ENCODE data around the gene HK1. TPM values are rescaled to one million over a fixed set of nuclear protein-coding genes. Genes with fewer than 3 reads are reported as not detected.

The HK1 gene
- total and polyA plus RNA-seq, 4 donors: 1.8 to 166 (median 7.4) TPM

DNA sequence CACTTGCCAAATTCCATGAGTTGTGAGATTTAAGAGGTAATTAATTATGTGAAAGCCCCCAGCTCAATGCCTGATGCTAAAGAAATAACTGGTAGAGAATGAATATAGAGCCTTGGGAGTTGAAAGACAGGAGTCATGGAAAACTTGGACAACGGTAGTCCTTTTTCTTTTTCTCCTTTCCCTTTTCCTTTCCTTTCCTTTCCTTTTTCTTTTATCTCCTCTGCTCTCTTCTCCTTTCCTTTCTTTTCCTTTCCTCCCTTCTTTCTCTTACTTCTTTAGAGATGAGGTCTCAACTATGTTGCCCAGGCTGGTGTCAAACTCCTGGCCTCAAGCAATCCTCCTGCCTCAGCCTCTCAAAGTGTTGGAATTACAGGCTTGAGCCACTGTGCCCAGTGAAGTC lies 165.1 kb downstream of the HK1 start:
- no peak for DNase-seq (ENCODE audit: low spot score)
- TF ChIP-seq GABPA (IDR thresholded peaks at IDR 0.05 in 1 of 2, conservative IDR thresholded peaks at IDR 0.05 in 1 of 2) (no peak), RXRA (IDR thresholded peaks at IDR 0.05) (no peak), FOXA2 (IDR thresholded peaks at IDR 0.05) (no peak), RAD21 (IDR thresholded peaks at IDR 0.05) (no peak), SP1 (IDR thresholded peaks at IDR 0.05) (no peak), FOXA1 (IDR thresholded peaks at IDR 0.05) (no peak), HNF4G (IDR thresholded peaks at IDR 0.05) (no peak), TAF1 (conservative IDR thresholded peaks at IDR 0.05) (no peak), HNF4A (conservative IDR thresholded peaks at IDR 0.05) (no peak), JUND (IDR thresholded peaks at IDR 0.05) (no peak), NR2F2 (IDR thresholded peaks at IDR 0.05) (no peak), ZBTB33 (IDR thresholded peaks at IDR 0.05) (no peak), YY1 (IDR thresholded peaks at IDR 0.05) (no peak)
- TF ChIP-seq, protein P1, sequence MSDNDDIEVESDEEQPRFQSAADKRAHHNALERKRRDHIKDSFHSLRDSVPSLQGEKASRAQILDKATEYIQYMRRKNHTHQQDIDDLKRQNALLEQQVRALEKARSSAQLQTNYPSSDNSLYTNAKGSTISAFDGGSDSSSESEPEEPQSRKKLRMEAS (IDR thresholded peaks at IDR 0.05): no peak
- Histone ChIP-seq H3K9ac (ENCODE audit: low read depth in 1 of 2, low read length in 2 of 2) (no peak overlapping the region), H3K4me1 (ENCODE audit: control insufficient read depth in 4 of 4, insufficient read depth in 4 of 4, low read length in 3 of 4) (peaks cover 0 to 4% (median 0%) of the 10 kb centered on the region in 4 donors), H3K36me3 (ENCODE audit: control insufficient read depth in 4 of 4, insufficient read depth in 3 of 4, low read depth in 1 of 4, low read length in 3 of 4) (no peaks in the 10 kb centered on the region), H3K27me3 (ENCODE audit: control insufficient read depth in 4 of 4, insufficient read depth in 4 of 4, low read length in 3 of 4) (no peaks in the 10 kb centered on the region), H3K9me3 (ENCODE audit: control insufficient read depth in 4 of 4, low read length in 3 of 4) (no peaks in the 10 kb centered on the region), H3K4me3 (ENCODE audit: low read depth in 1 of 3, low read length in 3 of 3) (no peak overlapping the region), H3K27ac (ENCODE audit: low read depth in 1 of 2, low read length in 2 of 2) (no peak overlapping the region)
- WGBS: 90% methylated on average over 1 of the region's 1 CpG

- no peak for TF ChIP-seq SP1 (IDR thresholded peaks at IDR 0.05)
- no peak for TF ChIP-seq RXRA (IDR thresholded peaks at IDR 0.05)
- no peak overlapping the region for H3K9ac ChIP-seq (ENCODE audit: low read depth in 1 of 2, low read length in 2 of 2)
- H3K9me3 ChIP-seq (ENCODE audit: control insufficient read depth in 4 of 4, low read length in 3 of 4): no peaks in the 10 kb centered on the region
- no peaks in the 10 kb centered on the region for H3K36me3 ChIP-seq (ENCODE audit: control insufficient read depth in 4 of 4, insufficient read depth in 3 of 4, low read depth in 1 of 4, low read length in 3 of 4)
- H3K27ac ChIP-seq (ENCODE audit: low read depth in 1 of 2, low read length in 2 of 2): no peak overlapping the region
- no peak for DNase-seq (ENCODE audit: low spot score)
- no peaks in the 10 kb centered on the region for H3K27me3 ChIP-seq (ENCODE audit: control insufficient read depth in 4 of 4, insufficient read depth in 4 of 4, low read length in 3 of 4)
- peaks cover 0 to 2% (median 0%) of the 10 kb centered on the region in 4 donors for H3K4me1 ChIP-seq (ENCODE audit: control insufficient read depth in 4 of 4, insufficient read depth in 4 of 4, low read length in 3 of 4)
- WGBS: 87% methylated on average over 4 of the region's 4 CpGs
- no peak overlapping the region for H3K4me3 ChIP-seq (ENCODE audit: low read depth in 1 of 3, low read length in 3 of 3)
Measured at GRCh38 chr10:69445041-69445440, 166.7 kb downstream of the HK1 start.

GRCh38 chr10:69446229-69446628 lies 167.9 kb downstream of the HK1 start:
- TF ChIP-seq HNF4G (IDR thresholded peaks at IDR 0.05) (no peak), GABPA (IDR thresholded peaks at IDR 0.05 in 1 of 2, conservative IDR thresholded peaks at IDR 0.05 in 1 of 2) (no peak), SP1 (IDR thresholded peaks at IDR 0.05) (no peak), ZBTB33 (IDR thresholded peaks at IDR 0.05) (no peak)
- Histone ChIP-seq H3K4me3 (ENCODE audit: low read depth in 1 of 3, low read length in 3 of 3) (no peak overlapping the region), H3K9me3 (ENCODE audit: control insufficient read depth in 4 of 4, low read length in 3 of 4) (no peaks in the 10 kb centered on the region), H3K27me3 (ENCODE audit: control insufficient read depth in 4 of 4, insufficient read depth in 4 of 4, low read length in 3 of 4) (no peaks in the 10 kb centered on the region), H3K4me1 (ENCODE audit: control insufficient read depth in 4 of 4, insufficient read depth in 4 of 4, low read length in 3 of 4) (peaks cover 0 to 5% (median 1%) of the 10 kb centered on the region in 4 donors), H3K27ac (ENCODE audit: low read depth in 1 of 2, low read length in 2 of 2) (no peak overlapping the region), H3K9ac (ENCODE audit: low read depth in 1 of 2, low read length in 2 of 2) (no peak overlapping the region), H3K36me3 (ENCODE audit: control insufficient read depth in 4 of 4, insufficient read depth in 3 of 4, low read depth in 1 of 4, low read length in 3 of 4) (no peaks in the 10 kb centered on the region)
- DNase-seq (ENCODE audit: low spot score): no peak

All from liver (tissue), 9 donors.